GM12878 (cell line): Measurements from ENCODE around the gene HDDC3. TPM values are rescaled to one million over a fixed set of nuclear protein-coding genes. Genes with fewer than 3 reads are reported as not detected.

ENCODE experiments used
- ATAC-seq: fragments of 200-7000 bp; cut with Tn5 transposase; 3 replicates; pipeline ENCODE4 v1.9.1; 2020; ENCODE audit warnings: mild to moderate bottlenecking, moderate library complexity
- BruUV-seq: library from RNA; stranded (reverse); fragments of 400-500 nt; replicated peaks from 2 replicates; lab custom pipeline; 2021; lab: Mats Ljungman, UMichigan
- CTCF ChIA-PET: fragments of 300-600 bp; sonication (Branson Sonifier 250); formaldehyde crosslinking; extraction: SDS; loops from one replicate; lab custom pipeline; 2021; ENCODE audit warnings: inconsistent platforms; lab: Yijun Ruan, JAX
- POLR2A ChIA-PET: fragments of 350-600 bp; formaldehyde crosslinking; extraction: SDS; loops from one replicate; lab custom pipeline; 2021; ENCODE audit warnings: inconsistent platforms; lab: Charles Lee
- RAD21 ChIA-PET: fragments of 300-600 bp; sonication (Branson Sonifier 250); formaldehyde crosslinking; loops from one replicate; lab custom pipeline; 2023; ENCODE audit warnings: antibody characterized with exemption; ENCODE audit not compliant: unreplicated experiment; lab: Charles Lee
- SMC1A ChIA-PET: fragments of 300-600 bp; sonication (Branson Sonifier 250); formaldehyde crosslinking; loops from one replicate; lab custom pipeline; 2023; ENCODE audit not compliant: unreplicated experiment, uncharacterized antibody; lab: Charles Lee
- DNase-seq: peaks from one replicate; pipeline ENCODE4 v3.0.0-alpha.2; 2011; ENCODE audit warnings: low read depth, low spot score
- FAIRE-seq: peaks from 3 replicates; lab custom pipeline; 2011; peaks lifted over from hg19 to GRCh38; lab: Jason Lieb, UNC
- H2AFZ ChIP-seq: 2 replicates; pipeline ENCODE4 v1.6.0; 2011; ENCODE audit warnings: low read depth, low read length, control low read depth; ENCODE audit not compliant: control insufficient read depth
- H3K27ac ChIP-seq: 2 replicates; pipeline ENCODE4 v1.5.1; 2011; ENCODE audit warnings: control low read depth; ENCODE audit not compliant: control insufficient read depth, insufficient read depth
- H3K27me3 ChIP-seq, 2 experiments: replicated peaks in 1 of 2; 2 replicates each; pipeline versions ENCODE4 v1.6.0 to v1.6.1; 2011; ENCODE audit warnings: low read length in 1 of 2; ENCODE audit not compliant: control insufficient read depth in 2 of 2, insufficient read depth in 2 of 2
- H3K36me3 ChIP-seq, 2 experiments: 2 replicates each; pipeline ENCODE4 v1.5.1; 2011; ENCODE audit warnings: low read length in 1 of 2; ENCODE audit not compliant: control insufficient read depth in 2 of 2, insufficient read depth in 2 of 2
- H3K4me1 ChIP-seq: 2 replicates; pipeline ENCODE4 v1.6.1; 2011; ENCODE audit warnings: mild to moderate bottlenecking, low read length, moderate library complexity, mixed read lengths; ENCODE audit not compliant: control insufficient read depth, insufficient read depth
- H3K4me2 ChIP-seq: 2 replicates; pipeline ENCODE4 v1.6.0; 2011; ENCODE audit warnings: control low read depth; ENCODE audit not compliant: control insufficient read depth, insufficient read depth
- H3K4me3 ChIP-seq: fragments of 200-600 bp; sonication (generic); 2 replicates; pipeline ENCODE4 v1.5.1; 2016
- H3K79me2 ChIP-seq: 2 replicates; pipeline ENCODE4 v1.6.0; 2011; ENCODE audit warnings: low read length; ENCODE audit not compliant: control insufficient read depth, insufficient read depth
- H3K9ac ChIP-seq: 2 replicates; pipeline ENCODE4 v1.8.0; 2011; ENCODE audit warnings: low read length, control low read depth, mixed read lengths; ENCODE audit not compliant: control insufficient read depth, insufficient read depth
- H3K9me3 ChIP-seq: replicated peaks from 3 replicates; pipeline ENCODE4 v1.5.1; 2011; ENCODE audit warnings: mild to moderate bottlenecking, low read length; ENCODE audit not compliant: control insufficient read depth, insufficient read depth
- H4K20me1 ChIP-seq: 2 replicates; pipeline ENCODE4 v1.6.0; 2011; ENCODE audit not compliant: control insufficient read depth, insufficient read depth
- CREB1 ChIP-seq: IDR thresholded peaks from 2 replicates; pipeline ENCODE4 v1.6.1; 2012; ENCODE audit warnings: low read depth, mild to moderate bottlenecking, inconsistent platforms
- EGR1 ChIP-seq, 2 experiments: IDR thresholded peaks; 1 replicate in 1 of 2; 2 replicates in 1 of 2; pipeline ENCODE4 v1.6.1; 2011 to 2012; ENCODE audit warnings: low read depth in 2 of 2, low read length in 2 of 2, borderline replicate concordance in 1 of 2, mild to moderate bottlenecking in 1 of 2, moderate library complexity in 1 of 2
- ETV6 ChIP-seq, 2 experiments: fragments of 450-650 bp in 1 of 2; IDR thresholded peaks in 1 of 2; conservative IDR thresholded peaks in 1 of 2; 2 replicates each; pipeline ENCODE4 v1.6.1; 2014; ENCODE audit warnings: antibody characterized with exemption in 1 of 2, borderline replicate concordance in 1 of 2, low read depth in 1 of 2, mild to moderate bottlenecking in 1 of 2, moderate library complexity in 1 of 2
- MEF2A ChIP-seq: IDR thresholded peaks from 2 replicates; pipeline ENCODE4 v1.6.1; 2011; ENCODE audit warnings: low read depth, mild to moderate bottlenecking, low read length, moderate library complexity; ENCODE audit not compliant: insufficient read depth
- SMAD5 ChIP-seq: IDR thresholded peaks from 2 replicates; pipeline ENCODE4 v1.6.1; 2016; ENCODE audit warnings: antibody characterized with exemption, low read depth
- SREBF1 ChIP-seq: IDR thresholded peaks from 2 replicates; pipeline ENCODE4 v1.6.1; 2012; ENCODE audit warnings: mild to moderate bottlenecking, low read length
- SRF ChIP-seq, 2 experiments: IDR thresholded peaks; 2 replicates each; pipeline ENCODE4 v1.6.1; 2011; ENCODE audit warnings: low read depth in 2 of 2, low read length in 2 of 2, mild to moderate bottlenecking in 1 of 2, moderate library complexity in 1 of 2
- SUPT20H ChIP-seq: IDR thresholded peaks from 2 replicates; pipeline ENCODE4 v1.6.1; 2011; ENCODE audit warnings: low read depth, mild to moderate bottlenecking, low read length, moderate library complexity, borderline replicate concordance; ENCODE audit not compliant: control insufficient read depth
- WGBS: methylation state at CpG from one replicate; pipeline ENCODE4 v1.1.6; 2016; ENCODE audit warnings: low lambda C conversion rate; ENCODE audit not compliant: insufficient replicate concordance, insufficient coverage; ENCODE audit errors: missing lambda C conversion rate; 5-methylcytosine and 5-hydroxymethylcytosine counted together
- in situ Hi-C: fragments of 300-500 bp; cut with MboI; formaldehyde crosslinking; loops from 9 replicates; pipeline ENCODE4 v1.14.3; 2018; ENCODE audit warnings: mixed read lengths
- intact Hi-C: fragments of 100-400 bp; cut with micrococcal nuclease; formaldehyde crosslinking; loops from one replicate; pipeline ENCODE4 v1.14.2; 2022; ENCODE audit not compliant: unreplicated experiment
- polyA plus RNA-seq, 11 experiments: library from polyadenylated mRNA; depleted of rRNA in 4 of 11; unstranded in 6 of 11; stranded (reverse) in 5 of 11; fragments of >200 nt; fragmentation: Nextera tagmentation in 4 of 11; fragmentation: Illumina TruSeq in 1 of 11; extraction: Ambion mirVana in 4 of 11; extraction: Trizol in 1 of 11; gene quantifications; 1 replicate in 1 of 11; 2 replicates in 10 of 11; pipeline versions ENCODE4 v1.2.1 to v1.2.3, GENCODE V29; 2011 to 2016; ENCODE audit warnings: inconsistent platforms in 2 of 11, missing spikeins in 2 of 11, low read depth in 1 of 11
- total RNA-seq, 4 experiments: library from RNA; depleted of rRNA in 3 of 4; stranded (reverse); fragments of >200 nt in 3 of 4; fragmentation: Illumina TruSeq in 1 of 4; extraction: Trizol in 1 of 4; gene quantifications; 2 replicates each; pipeline versions ENCODE4 v1.2.1 to v1.2.3, GENCODE V29; 2013 to 2021
- TF ChIP-seq, protein P1 (sequence below): IDR thresholded peaks from 2 replicates; pipeline ENCODE4 v1.6.1; 2012; ENCODE audit warnings: mild to moderate bottlenecking, low read depth, low read length
- TF ChIP-seq, protein P2 (sequence below): fragments of 450-650 bp; IDR thresholded peaks from 2 replicates; pipeline ENCODE4 v1.6.1; 2016; ENCODE audit warnings: mild to moderate bottlenecking

Gene HDDC3
- total and polyA plus RNA-seq, 10 of the 15 experiments (the other 5 are each of a cell fraction or from before 2014, with no cell fraction given): 5.6 to 39.5 (median 23.0) TPM

DNA sequence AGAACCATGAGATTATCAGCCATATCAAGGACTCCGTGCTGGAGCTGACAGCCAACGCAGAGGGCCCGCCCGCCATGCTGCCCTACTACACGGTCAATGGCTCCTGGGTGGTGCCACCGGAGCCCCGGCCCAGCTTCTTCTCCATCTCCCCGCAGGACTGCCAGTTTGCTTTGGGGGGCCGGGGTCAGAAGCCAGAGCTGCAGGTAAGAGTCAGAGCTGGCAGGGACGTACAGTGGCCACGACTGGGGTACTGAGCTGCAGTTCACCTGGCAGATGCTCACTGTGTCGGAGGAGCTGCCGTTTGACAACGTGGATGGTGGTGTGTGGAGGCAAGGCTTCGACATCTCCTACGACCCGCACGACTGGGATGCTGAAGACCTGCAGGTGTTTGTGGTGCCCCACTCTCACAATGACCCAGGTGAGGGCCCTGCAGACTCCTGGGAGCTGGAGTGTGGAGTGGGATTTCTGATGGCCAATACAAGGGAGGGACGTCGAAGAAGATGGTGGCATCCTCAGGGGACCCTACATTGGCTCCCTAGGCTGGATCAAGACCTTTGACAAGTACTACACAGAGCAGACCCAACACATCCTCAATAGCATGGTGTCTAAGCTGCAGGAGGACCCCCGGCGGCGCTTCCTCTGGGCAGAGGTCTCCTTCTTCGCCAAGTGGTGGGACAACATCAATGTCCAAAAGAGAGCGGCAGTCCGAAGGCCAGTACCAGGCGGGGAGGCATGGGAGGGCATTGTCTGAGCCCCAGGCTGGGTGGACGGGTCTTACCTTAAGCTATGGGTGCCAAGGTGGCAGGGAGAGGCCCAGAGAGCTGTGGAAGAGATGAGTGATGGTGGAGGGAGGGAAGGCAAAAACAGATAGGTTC, 26.8 kb downstream of the HDDC3 start (continued):
- TF ChIP-seq, protein P1, sequence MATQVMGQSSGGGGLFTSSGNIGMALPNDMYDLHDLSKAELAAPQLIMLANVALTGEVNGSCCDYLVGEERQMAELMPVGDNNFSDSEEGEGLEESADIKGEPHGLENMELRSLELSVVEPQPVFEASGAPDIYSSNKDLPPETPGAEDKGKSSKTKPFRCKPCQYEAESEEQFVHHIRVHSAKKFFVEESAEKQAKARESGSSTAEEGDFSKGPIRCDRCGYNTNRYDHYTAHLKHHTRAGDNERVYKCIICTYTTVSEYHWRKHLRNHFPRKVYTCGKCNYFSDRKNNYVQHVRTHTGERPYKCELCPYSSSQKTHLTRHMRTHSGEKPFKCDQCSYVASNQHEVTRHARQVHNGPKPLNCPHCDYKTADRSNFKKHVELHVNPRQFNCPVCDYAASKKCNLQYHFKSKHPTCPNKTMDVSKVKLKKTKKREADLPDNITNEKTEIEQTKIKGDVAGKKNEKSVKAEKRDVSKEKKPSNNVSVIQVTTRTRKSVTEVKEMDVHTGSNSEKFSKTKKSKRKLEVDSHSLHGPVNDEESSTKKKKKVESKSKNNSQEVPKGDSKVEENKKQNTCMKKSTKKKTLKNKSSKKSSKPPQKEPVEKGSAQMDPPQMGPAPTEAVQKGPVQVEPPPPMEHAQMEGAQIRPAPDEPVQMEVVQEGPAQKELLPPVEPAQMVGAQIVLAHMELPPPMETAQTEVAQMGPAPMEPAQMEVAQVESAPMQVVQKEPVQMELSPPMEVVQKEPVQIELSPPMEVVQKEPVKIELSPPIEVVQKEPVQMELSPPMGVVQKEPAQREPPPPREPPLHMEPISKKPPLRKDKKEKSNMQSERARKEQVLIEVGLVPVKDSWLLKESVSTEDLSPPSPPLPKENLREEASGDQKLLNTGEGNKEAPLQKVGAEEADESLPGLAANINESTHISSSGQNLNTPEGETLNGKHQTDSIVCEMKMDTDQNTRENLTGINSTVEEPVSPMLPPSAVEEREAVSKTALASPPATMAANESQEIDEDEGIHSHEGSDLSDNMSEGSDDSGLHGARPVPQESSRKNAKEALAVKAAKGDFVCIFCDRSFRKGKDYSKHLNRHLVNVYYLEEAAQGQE: no peak
- TF ChIP-seq SRF (IDR thresholded peaks at IDR 0.05; ENCODE audit: low read depth in 2 of 2, low read length in 2 of 2): no peak
- TF ChIP-seq SMAD5: no peak
- no peak for TF ChIP-seq ETV6 (conservative IDR thresholded peaks at IDR 0.05 in 1 of 2, IDR thresholded peaks at IDR 0.05 in 1 of 2; ENCODE audit: borderline replicate concordance in 1 of 2, low read depth in 1 of 2)
- TF ChIP-seq MEF2A: no peak

DNA sequence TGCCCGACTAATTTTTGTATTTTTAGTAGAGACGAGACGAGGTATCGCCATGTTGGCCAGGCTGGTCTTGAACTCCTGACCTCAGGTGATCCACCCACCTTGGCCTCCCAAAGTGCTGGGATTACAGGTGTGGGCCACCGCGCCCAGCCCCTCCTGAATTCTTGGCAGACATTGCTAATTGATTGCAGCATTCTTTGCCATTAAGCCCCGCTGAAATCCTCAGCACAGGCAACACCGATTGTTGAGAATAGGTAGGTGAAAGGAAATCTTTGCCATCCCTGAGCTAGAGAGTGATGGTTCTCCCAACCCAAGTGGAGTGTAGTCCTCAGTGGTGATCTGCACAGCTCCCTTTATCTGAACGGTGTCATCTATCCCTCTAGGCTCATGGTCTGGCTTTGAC, 27.6 kb downstream of the HDDC3 start:
- H3K27ac ChIP-seq: no peak overlapping the region
- H3K79me2 ChIP-seq: peaks cover 18% of the 10 kb centered on the region
- peaks cover 18 to 29% of the 10 kb centered on the region in 2 experiments for H3K36me3 ChIP-seq
- DNase-seq: no peak
- TF ChIP-seq EGR1 (IDR thresholded peaks at IDR 0.05; ENCODE audit: borderline replicate concordance in 1 of 2, low read depth in 2 of 2, low read length in 2 of 2) (no peak), CREB1 (no peak), SUPT20H (no peak), SREBF1 (no peak)
- TF ChIP-seq, protein P2, sequence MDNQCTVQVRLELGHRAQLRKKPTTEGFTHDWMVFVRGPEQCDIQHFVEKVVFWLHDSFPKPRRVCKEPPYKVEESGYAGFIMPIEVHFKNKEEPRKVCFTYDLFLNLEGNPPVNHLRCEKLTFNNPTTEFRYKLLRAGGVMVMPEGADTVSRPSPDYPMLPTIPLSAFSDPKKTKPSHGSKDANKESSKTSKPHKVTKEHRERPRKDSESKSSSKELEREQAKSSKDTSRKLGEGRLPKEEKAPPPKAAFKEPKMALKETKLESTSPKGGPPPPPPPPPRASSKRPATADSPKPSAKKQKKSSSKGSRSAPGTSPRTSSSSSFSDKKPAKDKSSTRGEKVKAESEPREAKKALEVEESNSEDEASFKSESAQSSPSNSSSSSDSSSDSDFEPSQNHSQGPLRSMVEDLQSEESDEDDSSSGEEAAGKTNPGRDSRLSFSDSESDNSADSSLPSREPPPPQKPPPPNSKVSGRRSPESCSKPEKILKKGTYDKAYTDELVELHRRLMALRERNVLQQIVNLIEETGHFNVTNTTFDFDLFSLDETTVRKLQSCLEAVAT: peak; percentile 89
- TF ChIP-seq, all 136 proteins: peak for 1
- ChIA-PET POLR2A (interaction anchor here (1.3 to 7.6 kb wide), 3 partner anchors 14 to 28 kb away, joined by 3 to 113 read pairs (median 42); partner anchors contain the start of genes HDDC3 and UNC45A), SMC1A (interaction anchor here (1.4 to 12.3 kb wide), 6 partner anchors 17 to 197 kb away, joined by 3 to 225 read pairs (median 8); partner anchors contain the start of genes HDDC3 and UNC45A), CTCF (interaction anchor here (1.1 to 15.1 kb wide), 3 partner anchors 18 to 24 kb away, joined by 4 to 480 read pairs (median 6); partner anchors contain the start of genes HDDC3 and UNC45A), RAD21 (interaction anchor here (1.7 to 9.2 kb wide), 2 partner anchors 28 to 185 kb away, joined by 3 to 193 read pairs; partner anchors contain the start of genes HDDC3 and UNC45A)
- no TSS peak for BruUV-seq
- H3K4me3 ChIP-seq: no peak overlapping the region
- peaks cover 12% of the 10 kb centered on the region for H3K4me1 ChIP-seq
- H4K20me1 ChIP-seq: no peaks in the 10 kb centered on the region; the same call in 1 of the 2 replicates
- FAIRE-seq (no peak), ATAC-seq (no peak)
- in situ Hi-C loops: no loop called here
- H3K4me2 ChIP-seq: no peak overlapping the region
- no peak overlapping the region for H2AFZ ChIP-seq
- H3K9me3 ChIP-seq: no peaks in the 10 kb centered on the region
- intact Hi-C loops: no loop called here
- no peak overlapping the region for H3K9ac ChIP-seq
- no peaks in the 10 kb centered on the region for H3K27me3 ChIP-seq
- WGBS: 97% methylated on average over 9 of the region's 9 CpGs
